Activated CD8-positive, alpha-beta T cell treated with anti-CD3 and anti-CD28 coated beads for 36 hours (primary cell): ENCODE measurements around the gene DCUN1D2. TPM values are rescaled to one million over a fixed set of nuclear protein-coding genes. Genes with fewer than 3 reads are reported as not detected.

ENCODE experiments used
- ATAC-seq: fragments of 200-7000 bp; cut with Tn5 transposase; one replicate; pipeline ENCODE4 v1.10.0; 2021; ENCODE audit warnings: mild to moderate bottlenecking, moderate library complexity
- CTCF ChIA-PET: fragments of 350-600 bp; sonication (Branson Sonifier 250); formaldehyde crosslinking; loops from one replicate; lab custom pipeline; 2021; ENCODE audit warnings: antibody characterized with exemption; lab: Charles Lee
- POLR2A ChIA-PET: fragments of 350-600 bp; sonication (Branson Sonifier 250); formaldehyde crosslinking; loops from one replicate; lab custom pipeline; 2021; ENCODE audit warnings: antibody characterized with exemption; lab: Charles Lee
- DNase-seq: peaks from one replicate; pipeline ENCODE4 v3.0.0-alpha.2; 2020
- H3K27ac Mint-ChIP-seq: one replicate; pipeline ENCODE4 v1.8.0; 2021; ENCODE audit warnings: mild to moderate bottlenecking, mixed read lengths
- H3K27me3 Mint-ChIP-seq: one replicate; pipeline ENCODE4 v1.8.0; 2021; ENCODE audit warnings: mixed read lengths
- H3K36me3 Mint-ChIP-seq: one replicate; pipeline ENCODE4 v1.8.0; 2021; ENCODE audit warnings: low read depth, mixed read lengths
- H3K4me1 Mint-ChIP-seq: one replicate; pipeline ENCODE4 v1.8.0; 2021; ENCODE audit warnings: low read depth, mixed read lengths
- H3K4me3 Mint-ChIP-seq: one replicate; pipeline ENCODE4 v1.8.0; 2021; ENCODE audit warnings: mild to moderate bottlenecking, moderate library complexity, mixed read lengths
- H3K9me3 Mint-ChIP-seq: one replicate; pipeline ENCODE4 v1.8.0; 2021; ENCODE audit warnings: mixed read lengths
- intact Hi-C: fragments of 100-400 bp; cut with micrococcal nuclease; formaldehyde crosslinking; loops from one replicate; pipeline ENCODE4 v1.10.0; 2022
- total RNA-seq, 2 experiments: library from RNA; stranded (reverse); gene quantifications; one replicate each; pipeline ENCODE4 v1.2.3, GENCODE V29; 2021
- TF ChIP-seq, protein P1 (sequence below): fragments of 200-600 bp; IDR thresholded peaks from one replicate; pipeline ENCODE4 v1.8.0; 2022; ENCODE audit warnings: antibody characterized with exemption, mild to moderate bottlenecking

The DCUN1D2 gene
- total RNA-seq, 2 experiments from 2014 or later = 13.4 to 14.7 TPM

DNA sequence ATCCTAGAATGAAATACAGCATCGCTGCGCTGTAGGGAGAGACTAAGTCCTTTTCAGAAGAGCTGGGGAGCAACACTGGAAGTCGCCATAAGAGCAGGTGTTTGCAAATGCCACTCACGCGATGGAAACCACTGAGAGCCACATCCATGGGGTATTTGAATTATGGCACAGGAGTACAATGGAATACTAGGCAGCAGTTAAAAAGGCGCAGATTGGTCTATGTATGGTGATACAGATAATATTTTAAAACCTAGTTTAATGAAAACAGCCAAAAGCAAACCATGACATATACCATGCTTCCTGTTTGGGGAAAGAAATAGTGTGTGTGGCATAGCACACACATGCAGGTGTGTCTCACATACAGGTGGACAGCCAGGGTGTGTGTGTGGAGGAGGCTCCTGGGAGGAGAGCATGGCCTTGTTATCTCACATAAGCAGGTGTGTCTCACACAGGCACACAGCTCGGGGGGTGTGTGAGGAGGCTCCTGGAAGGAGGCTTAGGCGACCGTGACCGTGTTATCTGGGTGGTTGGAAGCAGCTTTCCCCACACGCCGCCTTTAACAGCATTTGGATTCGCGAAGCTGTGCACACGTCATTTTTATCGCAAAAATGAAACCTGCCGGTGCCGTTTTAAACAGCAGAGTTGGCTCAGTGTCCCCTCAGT lies 70.8 kb downstream of the DCUN1D2 start:
- TF ChIP-seq, protein P1, sequence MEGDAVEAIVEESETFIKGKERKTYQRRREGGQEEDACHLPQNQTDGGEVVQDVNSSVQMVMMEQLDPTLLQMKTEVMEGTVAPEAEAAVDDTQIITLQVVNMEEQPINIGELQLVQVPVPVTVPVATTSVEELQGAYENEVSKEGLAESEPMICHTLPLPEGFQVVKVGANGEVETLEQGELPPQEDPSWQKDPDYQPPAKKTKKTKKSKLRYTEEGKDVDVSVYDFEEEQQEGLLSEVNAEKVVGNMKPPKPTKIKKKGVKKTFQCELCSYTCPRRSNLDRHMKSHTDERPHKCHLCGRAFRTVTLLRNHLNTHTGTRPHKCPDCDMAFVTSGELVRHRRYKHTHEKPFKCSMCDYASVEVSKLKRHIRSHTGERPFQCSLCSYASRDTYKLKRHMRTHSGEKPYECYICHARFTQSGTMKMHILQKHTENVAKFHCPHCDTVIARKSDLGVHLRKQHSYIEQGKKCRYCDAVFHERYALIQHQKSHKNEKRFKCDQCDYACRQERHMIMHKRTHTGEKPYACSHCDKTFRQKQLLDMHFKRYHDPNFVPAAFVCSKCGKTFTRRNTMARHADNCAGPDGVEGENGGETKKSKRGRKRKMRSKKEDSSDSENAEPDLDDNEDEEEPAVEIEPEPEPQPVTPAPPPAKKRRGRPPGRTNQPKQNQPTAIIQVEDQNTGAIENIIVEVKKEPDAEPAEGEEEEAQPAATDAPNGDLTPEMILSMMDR = no peak
- no peaks in the 10 kb centered on the region for H3K27me3 Mint-ChIP-seq
- no peak for ATAC-seq
- no peaks in the 10 kb centered on the region for H3K4me1 Mint-ChIP-seq
- no peak overlapping the region for H3K4me3 Mint-ChIP-seq
- CTCF ChIA-PET = no interaction called here
- no peak for DNase-seq
- POLR2A ChIA-PET = no interaction called here
- no peak overlapping the region for H3K27ac Mint-ChIP-seq
- no peaks in the 10 kb centered on the region for H3K36me3 Mint-ChIP-seq
- H3K9me3 Mint-ChIP-seq = no peaks in the 10 kb centered on the region
- intact Hi-C loops = no loop called here

DNA sequence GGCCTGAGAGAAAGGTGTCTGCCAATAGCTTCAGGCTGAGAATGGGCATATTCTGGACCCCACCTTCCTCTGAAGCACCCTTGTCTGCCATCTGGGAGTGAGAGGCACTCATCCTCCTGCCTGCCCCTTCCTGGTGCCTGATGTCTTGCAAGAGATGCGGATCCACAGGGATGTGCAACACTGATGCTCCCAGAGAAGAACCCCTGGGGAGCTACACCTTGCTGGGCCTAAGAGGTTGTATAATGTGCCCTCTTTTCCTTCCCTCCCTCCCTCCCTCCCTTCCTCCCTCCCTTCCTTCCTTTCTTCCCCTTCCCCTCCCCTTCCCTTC lies 71.8 kb downstream of the DCUN1D2 start:
- Mint-ChIP-seq H3K27me3 (no peaks in the 10 kb centered on the region), H3K4me1 (no peaks in the 10 kb centered on the region), H3K4me3 (no peak overlapping the region), H3K9me3 (no peaks in the 10 kb centered on the region), H3K27ac (no peak overlapping the region), H3K36me3 (no peaks in the 10 kb centered on the region)
- ATAC-seq (no peak), DNase-seq (no peak)
- POLR2A ChIA-PET = no interaction called here
- CTCF ChIA-PET = no interaction called here
- intact Hi-C loops = no loop called here
- TF ChIP-seq, protein P1 = no peak

DNA sequence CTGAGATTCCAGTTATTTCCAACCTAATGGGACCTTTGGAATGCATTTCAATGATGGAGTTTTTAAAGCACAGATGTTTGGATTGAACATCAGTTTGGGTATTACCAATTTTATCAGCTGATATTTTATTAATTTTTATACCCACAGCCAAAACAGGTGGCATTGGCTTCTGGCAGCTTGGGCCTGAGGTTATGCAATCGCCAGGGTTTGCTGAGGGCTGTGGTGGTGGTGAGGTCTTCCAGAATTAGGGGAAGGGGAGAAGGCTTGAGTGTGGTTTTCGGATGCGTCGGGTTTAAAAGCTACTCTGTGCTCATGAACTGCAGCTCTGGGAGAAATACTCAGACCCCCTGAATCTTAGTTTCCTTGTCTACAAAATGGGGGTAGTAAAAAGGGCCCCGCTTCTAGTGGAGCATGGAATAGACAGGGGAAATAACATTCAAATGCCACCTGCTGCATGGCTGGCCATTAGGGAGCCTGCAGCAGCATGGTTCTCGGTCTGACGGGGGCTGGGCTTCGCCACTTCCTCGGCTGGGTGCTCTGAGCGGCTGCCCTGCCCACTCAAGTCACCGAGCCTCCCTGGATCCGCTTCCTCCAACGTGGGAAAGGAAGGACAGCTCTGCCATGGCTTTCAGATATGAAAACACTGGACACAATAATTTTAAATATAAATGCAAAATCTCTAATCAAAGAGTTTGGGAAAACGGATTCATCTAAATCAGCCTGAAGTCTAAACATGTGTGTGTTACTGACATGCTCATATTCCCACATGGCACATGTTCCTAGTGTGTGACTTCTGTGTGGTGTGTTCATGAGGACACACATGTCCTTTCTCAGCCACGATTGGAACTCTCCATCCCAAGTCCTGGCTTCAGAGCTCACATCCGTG lies 72.4 kb downstream of the DCUN1D2 start:
- intact Hi-C loops = no loop called here

DNA sequence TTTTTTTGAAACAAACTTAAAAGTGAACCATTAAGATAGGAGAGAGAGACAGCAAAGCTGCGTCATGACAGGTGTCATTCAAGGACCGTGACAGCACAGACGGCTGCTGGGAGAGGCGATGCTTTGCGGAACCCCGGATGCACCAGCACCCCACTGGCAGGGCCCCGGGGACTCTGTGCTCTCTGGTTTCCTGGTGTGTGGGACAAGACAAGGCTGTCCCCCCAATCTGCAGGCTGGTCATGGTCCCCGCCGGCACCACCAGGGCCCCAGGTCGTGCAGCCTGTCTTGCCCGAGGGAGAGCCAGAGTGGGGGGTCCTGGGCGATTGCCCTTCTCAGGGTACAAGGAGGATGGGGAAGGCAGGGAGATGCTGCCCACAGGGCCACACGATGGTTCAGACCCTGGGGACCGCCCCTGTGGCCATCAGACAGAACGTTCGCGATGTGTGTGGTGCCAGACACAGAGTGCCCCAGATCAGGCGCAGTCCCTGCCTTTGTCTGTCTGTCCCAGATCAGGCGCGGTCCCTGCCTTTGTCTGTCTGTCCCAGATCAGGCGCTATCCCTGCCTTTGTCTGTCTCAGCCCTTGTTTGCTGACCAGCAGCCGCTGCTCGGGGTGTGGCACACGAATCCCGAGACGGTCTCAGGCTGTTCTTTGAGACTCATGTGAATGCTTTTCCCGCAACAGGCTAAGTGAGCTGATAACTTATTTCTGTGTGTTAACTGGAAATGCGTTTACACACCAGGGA lies 73.3 kb downstream of the DCUN1D2 start:
- CTCF ChIA-PET = no interaction called here
- DNase-seq (no peak), ATAC-seq (no peak)
- no peak overlapping the region for H3K4me3 Mint-ChIP-seq
- no peaks in the 10 kb centered on the region for H3K9me3 Mint-ChIP-seq
- no peaks in the 10 kb centered on the region for H3K4me1 Mint-ChIP-seq
- POLR2A ChIA-PET = interaction anchor here (0.8 kb wide), 1 partner anchor 25 kb away, joined by 3 read pairs; no protein-coding TSS in a partner anchor
- TF ChIP-seq, protein P1 = no peak
- H3K36me3 Mint-ChIP-seq = no peaks in the 10 kb centered on the region
- no peak overlapping the region for H3K27ac Mint-ChIP-seq
- no peaks in the 10 kb centered on the region for H3K27me3 Mint-ChIP-seq
- intact Hi-C loops = no loop called here

More for the DNA sequence above, 72.4 kb downstream of the DCUN1D2 start:
- ATAC-seq (no peak), DNase-seq (no peak)
- H3K27me3 Mint-ChIP-seq = no peaks in the 10 kb centered on the region
- no peak overlapping the region for H3K4me3 Mint-ChIP-seq
- POLR2A ChIA-PET = interaction anchor here (0.8 kb wide), 1 partner anchor 24 kb away, joined by 3 read pairs; no protein-coding TSS in a partner anchor
- TF ChIP-seq, protein P1 = no peak
- CTCF ChIA-PET = no interaction called here
- no peaks in the 10 kb centered on the region for H3K4me1 Mint-ChIP-seq
- no peaks in the 10 kb centered on the region for H3K9me3 Mint-ChIP-seq
- no peaks in the 10 kb centered on the region for H3K36me3 Mint-ChIP-seq
- H3K27ac Mint-ChIP-seq = no peak overlapping the region
